H54 (cell line): ENCODE measurements around the gene MYOM3.

Experiments used
- DNase-seq: peaks from one replicate; pipeline ENCODE4 v3.0.0; 2011; ENCODE audit warnings: low spot score, mixed read lengths; ENCODE audit not compliant: insufficient read length
- FAIRE-seq: peaks from 3 replicates; lab custom pipeline; 2011; peaks lifted over from hg19 to GRCh38; lab: Jason Lieb, UNC
- POLR2A ChIP-seq: IDR thresholded peaks from 2 replicates; pipeline ENCODE4 v1.6.1; 2011; ENCODE audit warnings: low read depth, mild to moderate bottlenecking, low read length

MYOM3 gene

DNA sequence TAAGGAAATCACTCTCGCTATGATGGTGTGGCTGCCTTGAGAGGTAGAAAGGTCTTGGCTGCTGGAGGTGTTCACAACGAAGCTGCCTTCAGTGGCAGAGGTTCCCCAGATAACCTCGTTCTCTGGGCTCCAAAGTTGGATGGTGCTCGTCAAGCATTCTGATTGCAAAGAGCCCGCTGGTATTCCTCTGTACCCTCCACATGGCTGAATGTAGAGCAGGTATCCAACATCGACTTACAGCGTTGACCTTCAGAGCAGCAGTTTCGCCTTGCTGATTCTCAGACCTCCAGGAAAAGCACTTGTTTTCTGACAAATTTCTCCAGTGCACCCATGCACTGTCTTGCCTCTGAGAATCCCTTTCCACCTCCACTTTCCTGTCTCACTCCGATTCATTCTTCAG, 35.3 kb upstream of the MYOM3 start:
- FAIRE-seq (no peak), DNase-seq (no peak)
- no peak for TF ChIP-seq POLR2A

DNA sequence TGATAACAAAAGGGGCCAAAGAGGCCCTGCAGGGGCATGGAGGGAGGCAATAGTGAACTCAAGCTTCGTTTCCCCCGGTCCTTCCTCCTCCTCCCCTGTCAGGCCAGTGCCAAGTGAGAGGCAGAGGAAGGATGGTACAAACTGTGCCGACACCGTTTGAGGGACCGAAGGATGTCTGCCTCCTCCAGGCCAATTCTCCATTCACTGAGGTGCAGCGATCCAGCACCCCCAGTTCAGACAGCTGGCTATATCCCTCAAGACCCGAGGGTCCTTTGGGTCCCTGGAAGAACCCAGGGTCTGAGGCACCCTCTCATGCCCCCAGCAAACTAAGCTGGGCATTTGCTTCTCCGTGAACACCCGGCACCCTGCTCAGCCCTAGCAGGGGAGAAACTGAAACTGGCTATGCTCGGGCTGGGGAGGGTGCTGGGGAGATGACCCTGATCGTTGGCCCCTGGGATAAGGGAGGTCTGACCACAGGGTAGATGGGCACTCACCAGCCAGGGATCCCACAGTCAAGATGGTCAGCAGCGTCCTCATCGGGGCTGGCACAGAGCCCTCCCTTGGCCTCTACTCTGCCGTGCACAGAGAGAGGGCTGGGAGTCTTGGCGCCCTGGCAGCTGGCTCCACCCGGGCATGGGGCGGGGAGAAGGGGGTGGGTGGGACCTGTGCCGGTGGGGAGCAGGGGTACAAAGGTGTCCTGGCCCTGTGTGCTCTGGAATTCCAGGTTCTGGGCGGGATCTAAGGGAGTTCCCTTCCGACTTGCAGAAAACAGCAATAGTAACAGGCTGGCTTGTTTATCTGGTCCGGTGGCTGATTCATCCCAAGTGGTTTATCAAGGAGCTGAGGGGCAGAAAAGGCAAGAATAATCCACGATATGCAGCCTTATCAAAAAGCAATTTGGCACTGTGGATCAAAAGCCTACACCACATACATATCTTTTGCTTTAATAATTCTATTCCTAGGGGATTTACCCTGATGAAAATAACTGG, 30.9 kb upstream of the MYOM3 start, which contains the start of gene IL22RA1:
IL22RA1 (minus strand) TSS at position 595 of the 989 bp plus-strand sequence; CDS start at position 537, 58 bp downstream.
- TF ChIP-seq POLR2A = peak; percentile 33; the same call in 1 of the 2 replicates
- no peak for FAIRE-seq
- DNase-seq = peak; percentile 33

DNA sequence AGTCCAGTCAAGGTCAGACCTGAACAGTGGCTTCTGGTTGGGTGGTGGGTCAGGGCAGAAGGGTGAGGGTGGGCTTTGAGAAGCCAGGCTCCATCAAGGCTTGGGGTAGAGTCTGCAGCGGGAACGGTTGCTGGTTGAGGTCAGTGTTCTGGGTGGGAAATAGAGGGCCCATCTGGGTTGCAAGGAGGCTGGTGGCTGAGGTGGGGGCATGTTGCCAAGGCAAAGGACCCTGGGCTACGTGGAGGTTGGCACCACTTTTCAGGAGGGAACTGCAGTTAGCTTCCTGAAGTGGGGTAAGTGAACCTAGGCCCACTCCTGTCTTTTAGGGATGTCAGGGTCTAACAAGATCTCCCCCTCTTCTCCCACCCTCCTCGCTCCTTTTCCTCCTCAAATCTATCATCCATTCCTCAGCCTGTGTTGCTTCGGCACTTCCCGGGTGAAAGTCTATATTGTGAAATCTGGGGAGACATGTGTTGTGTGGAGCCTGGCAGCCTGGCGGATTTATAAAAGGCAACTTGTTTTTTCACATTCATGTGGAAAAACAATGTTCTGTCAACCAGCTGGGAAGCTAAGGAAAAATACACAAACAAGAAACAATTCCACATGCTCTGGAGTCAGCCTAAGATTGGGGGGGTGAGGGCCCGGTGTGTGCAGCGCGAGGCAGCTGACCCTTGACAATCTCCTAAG, 29.5 kb upstream of the MYOM3 start:
- TF ChIP-seq POLR2A = no peak
- no peak for FAIRE-seq
- no peak for DNase-seq

DNA sequence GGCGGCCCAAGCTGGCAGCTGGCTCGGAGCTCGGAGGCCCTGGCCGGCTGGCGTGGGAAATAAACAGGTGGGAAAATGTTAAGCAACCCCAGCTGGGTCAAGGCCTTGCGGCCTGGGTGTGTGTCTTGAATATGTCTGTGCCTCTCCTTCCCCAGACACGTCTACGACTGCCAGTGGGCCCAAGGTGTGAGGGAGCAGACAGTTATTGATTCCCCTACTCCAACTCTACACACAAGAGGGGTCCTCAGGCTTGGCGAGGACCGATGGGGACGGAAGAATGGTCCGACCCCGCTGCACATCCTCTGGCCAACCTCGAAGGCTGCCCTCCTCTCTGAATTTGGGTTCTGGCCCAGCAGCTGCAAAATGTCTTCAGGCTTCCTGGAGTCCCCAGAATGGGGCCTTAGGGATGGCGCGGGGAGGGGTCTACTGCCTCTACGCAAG, 28.8 kb upstream of the MYOM3 start:
- FAIRE-seq (no peak), DNase-seq (no peak)
- TF ChIP-seq POLR2A = no peak

DNA sequence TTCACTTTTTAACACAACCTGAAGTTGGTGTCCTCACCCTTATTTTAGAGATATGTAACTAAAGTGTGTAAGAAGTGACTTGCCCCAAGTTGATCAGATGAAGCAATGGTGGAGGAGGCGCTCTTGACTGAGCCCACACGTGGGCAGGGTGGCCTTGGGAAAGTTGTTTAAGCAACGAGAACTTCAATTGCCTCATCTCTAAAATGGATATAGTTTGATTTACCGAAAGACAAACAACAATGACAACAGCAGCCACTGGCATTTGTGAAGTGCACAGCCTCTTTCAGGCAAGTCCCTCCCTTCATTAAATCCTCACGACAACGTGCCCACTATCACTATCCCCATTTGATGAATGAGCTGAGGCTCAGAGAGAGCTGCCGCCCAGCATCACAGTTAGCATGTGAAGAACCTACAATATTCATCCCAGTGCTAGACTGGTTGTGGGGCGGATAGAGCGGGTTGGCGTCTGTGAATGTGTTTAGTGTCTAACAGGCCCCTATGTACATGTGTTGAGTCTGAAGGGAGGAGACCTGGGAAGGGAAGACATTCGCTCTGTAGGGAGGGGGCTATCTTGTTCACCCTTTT, 28.0 kb upstream of the MYOM3 start:
- no peak for FAIRE-seq
- no peak for TF ChIP-seq POLR2A

DNA sequence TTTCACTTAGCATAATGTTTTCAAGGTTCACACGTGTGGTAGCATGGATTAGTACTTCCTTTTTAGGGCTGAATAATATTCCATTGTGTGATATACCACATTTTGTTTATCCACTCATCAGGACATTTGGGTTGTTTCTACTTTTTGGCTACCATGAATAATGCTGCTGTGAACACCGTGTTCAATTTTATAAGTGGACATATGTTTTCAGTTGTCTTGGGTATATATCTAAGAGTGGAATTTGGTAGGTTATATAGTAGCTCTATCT, 27.2 kb upstream of the MYOM3 start:
- TF ChIP-seq POLR2A = no peak
- no peak for FAIRE-seq
- no peak for DNase-seq

More for the DNA sequence above, 28.0 kb upstream of the MYOM3 start:
- no peak for DNase-seq

DNA sequence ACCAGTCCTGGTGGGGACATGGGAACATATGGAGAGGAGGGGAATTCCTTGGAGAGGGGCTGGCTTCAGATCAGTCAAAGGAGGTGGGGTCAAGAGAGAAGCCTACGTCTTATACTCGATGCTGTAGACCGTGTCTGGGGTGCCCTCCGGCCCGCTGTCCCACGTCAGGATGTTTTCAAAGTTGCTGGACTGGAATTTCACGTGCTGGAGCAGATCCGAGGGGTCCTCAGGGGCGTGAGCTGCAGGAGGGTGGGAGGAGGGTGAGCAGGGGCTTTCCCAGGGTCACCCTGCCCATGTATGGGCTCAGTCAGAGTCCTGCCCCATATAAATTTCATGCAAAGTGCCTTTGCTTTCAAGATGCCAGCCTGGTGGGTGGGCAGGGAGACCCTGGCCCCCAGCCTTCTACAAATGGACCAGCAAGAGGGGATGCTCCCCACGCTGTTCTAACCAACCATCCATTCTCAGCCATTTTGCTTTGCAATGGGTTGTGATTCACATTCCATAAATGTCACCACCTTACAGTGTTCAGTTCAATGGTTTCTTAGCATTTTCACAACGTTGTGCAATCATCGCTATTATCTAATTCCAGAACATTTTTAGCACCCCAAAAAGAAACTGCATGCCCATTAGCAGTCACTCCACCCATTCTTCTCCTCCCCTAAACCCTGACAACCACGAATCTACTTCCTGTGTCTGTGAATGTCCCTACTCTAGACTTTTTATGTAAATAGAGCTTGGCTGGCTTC, 26.7 kb upstream of the MYOM3 start:
- no peak for TF ChIP-seq POLR2A
- FAIRE-seq (no peak), DNase-seq (no peak)

DNA sequence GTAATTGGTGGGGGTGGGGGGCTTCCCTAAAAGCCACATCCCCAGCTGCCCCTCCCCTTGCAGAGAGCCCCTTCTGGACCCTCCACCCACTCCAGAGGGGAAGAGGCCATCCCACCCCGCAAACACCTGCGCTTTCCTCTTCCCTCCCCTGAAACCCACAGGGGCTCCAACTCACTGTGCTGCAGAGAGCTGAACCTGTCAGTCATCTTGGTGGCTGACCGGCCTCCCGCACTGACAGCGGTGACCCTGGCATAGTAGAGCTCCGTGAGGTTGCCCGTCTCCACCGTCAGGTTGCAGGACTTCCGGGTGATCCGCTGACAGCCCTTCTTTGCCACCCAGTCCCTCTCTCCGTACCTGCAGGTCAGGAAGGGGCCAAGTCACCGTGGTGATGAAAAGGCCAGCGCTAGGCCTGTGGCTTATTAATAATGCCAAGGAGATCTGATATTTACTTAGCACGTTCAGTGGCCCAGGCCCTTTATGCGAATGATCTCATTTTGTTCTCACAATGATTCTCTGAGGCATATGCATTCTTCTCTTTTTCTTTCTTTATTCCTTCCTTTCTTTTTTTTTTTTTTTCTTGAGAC, 25.1 kb upstream of the MYOM3 start:
- DNase-seq (no peak), FAIRE-seq (no peak)
- TF ChIP-seq POLR2A = no peak

DNA sequence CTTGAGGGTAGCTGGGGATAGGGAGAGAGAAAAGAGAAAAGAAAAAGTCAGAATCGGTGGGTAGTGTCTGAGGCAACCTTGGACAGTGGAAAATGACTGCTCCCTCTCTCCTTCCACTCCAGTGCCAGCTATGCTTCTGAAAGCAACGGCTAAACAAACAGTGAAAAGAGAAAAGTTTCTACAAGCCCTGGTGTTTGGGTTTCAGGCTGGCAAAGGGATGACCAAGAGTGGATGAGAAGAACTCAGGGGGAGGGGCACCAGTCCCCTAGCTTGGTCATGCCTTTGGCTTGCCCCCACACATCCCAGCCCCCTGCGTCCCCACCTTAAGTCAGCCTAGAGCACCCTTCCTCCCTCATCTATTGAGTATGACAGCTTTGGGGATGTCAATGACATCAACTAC, 22.4 kb upstream of the MYOM3 start:
- FAIRE-seq = no peak
- no peak for TF ChIP-seq POLR2A
- no peak for DNase-seq

DNA sequence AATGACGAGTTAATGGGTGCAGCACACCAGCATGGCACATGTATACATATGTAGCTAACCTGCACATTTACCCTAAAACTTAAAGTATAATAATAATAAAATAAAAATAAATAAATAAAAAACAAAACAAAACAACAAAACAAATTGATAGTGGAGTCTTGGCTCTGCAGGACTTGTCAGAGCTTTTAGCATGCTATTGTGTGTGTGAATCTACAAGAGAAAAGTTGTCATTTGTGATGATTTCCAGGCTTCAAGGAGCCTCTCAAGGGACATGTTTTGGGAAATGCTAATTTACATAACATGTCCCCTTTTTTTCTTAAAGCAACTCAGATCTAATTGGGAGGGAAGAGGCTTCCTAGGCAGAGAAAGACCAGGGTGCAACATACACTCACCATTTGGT, 21.9 kb upstream of the MYOM3 start:
- no peak for FAIRE-seq
- no peak for DNase-seq
- no peak for TF ChIP-seq POLR2A

DNA sequence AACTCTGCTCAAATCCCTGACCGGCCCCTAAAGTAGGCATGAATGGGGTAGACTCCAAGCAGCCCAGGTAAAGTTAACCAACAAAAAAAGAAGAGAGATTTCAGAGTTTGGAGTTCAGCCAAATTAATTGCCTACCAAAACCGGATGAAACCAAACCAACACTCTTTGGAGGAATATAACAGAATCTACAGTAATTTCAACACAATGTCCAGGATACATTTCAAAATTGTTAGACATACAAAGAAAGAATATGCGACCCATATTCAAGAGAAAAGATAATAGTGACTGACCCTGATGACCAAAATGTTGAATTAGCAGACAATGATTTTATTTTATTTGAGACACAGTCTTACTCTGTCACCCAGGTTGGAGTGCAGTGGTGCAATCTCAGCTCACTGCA, 18.4 kb upstream of the MYOM3 start:
- FAIRE-seq (no peak), DNase-seq (no peak)
- TF ChIP-seq POLR2A = no peak

DNA sequence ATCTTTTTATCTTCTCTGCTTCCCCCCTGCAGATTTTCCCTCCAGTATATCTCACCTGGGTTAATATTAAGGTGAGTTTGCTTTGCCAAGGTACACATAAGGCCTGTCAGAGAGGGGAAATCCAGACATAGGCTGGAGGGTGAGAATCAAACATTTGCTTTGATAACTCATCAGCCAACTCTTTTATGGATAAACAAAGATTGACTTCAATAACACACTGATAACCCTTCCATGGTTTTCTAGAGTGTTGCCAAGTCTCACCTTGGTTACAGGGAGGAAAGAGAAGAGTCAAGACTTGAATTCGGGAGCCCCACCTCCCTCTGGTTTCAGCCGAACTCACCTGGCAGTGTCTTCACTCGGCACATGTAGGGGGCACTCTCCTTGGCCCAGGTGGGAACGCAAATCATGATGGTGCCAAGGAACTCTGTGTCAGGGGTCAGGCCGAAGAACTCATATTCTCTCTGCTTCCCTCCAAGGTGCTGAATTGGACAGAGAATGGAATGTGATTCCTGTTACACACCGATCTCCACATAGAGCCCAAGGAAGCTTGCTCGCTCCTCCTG, 15.9 kb upstream of the MYOM3 start:
- DNase-seq (no peak), FAIRE-seq (no peak)
- TF ChIP-seq POLR2A = no peak
